GM20431 (cell line): ENCODE data around the gene UBE4B.

Experiments used
- in situ Hi-C: fragments of 300-500 bp; cut with MseI, MboI; formaldehyde crosslinking; loops from one replicate; pipeline ENCODE4 v1.15.0; 2020; ENCODE audit warnings: low sequenced_read_pairs; ENCODE audit not compliant: unreplicated experiment

UBE4B gene

GRCh38 chr1:10229903-10230302 lies 197.1 kb downstream of the UBE4B start:
- in situ Hi-C loops: no loop called here
